A549 (cell line): ENCODE data around the gene UPK3B. TPM values are rescaled to one million over a fixed set of nuclear protein-coding genes. Genes with fewer than 3 reads are reported as not detected.
"Not testable (repeated sequence)": the region's sequence is repeated elsewhere in the genome, so short reads cannot be mapped to it uniquely, and the experiment has no call there.

Experiments
- ATAC-seq, 2 experiments: fragments of 200-7000 bp in 1 of 2; fragments of >200 bp in 1 of 2; cut with Nextera tagmentation in 1 of 2; cut with Tn5 transposase in 1 of 2; 3 replicates each; pipeline versions ENCODE4 v1.8.0 to v1.9.1; 2018 to 2020; ENCODE audit warnings: mild to moderate bottlenecking in 1 of 2, moderate library complexity in 1 of 2
- CTCF ChIA-PET: fragments of 300-600 bp; sonication (Branson Sonifier 250); formaldehyde crosslinking; extraction: SDS; loops from one replicate; lab custom pipeline; 2021; ENCODE audit warnings: antibody characterized with exemption, inconsistent platforms; lab: Yijun Ruan, JAX
- POLR2A ChIA-PET: fragments of 350-600 bp; formaldehyde crosslinking; extraction: SDS; loops from one replicate; lab custom pipeline; 2021; ENCODE audit warnings: antibody characterized with exemption, inconsistent platforms; lab: Yijun Ruan, JAX
- DNase-seq, 2 experiments: peaks; one replicate each; pipeline versions ENCODE4 v3.0.0 to v3.0.0-alpha.2; 2011 to 2016; ENCODE audit warnings: low read depth in 1 of 2, low spot score in 1 of 2
- FAIRE-seq: peaks from 2 replicates; lab custom pipeline; 2011; peaks lifted over from hg19 to GRCh38; lab: Jason Lieb, UNC
- H3K27ac ChIP-seq, 2 experiments: fragments of >200 bp; sonication (Bioruptor Twin); formaldehyde crosslinking; 3 replicates each; pipeline ENCODE4 v1.5.1; 2016 to 2017
- H3K4me1 ChIP-seq: fragments of >200 bp; sonication (Bioruptor Twin); formaldehyde crosslinking; 3 replicates; pipeline ENCODE4 v1.6.1; 2016
- H3K4me2 ChIP-seq: fragments of >200 bp; sonication (Bioruptor Twin); formaldehyde crosslinking; 3 replicates; pipeline ENCODE4 v1.6.1; 2016
- H3K4me3 ChIP-seq: fragments of >200 bp; sonication (Bioruptor Twin); formaldehyde crosslinking; 3 replicates; pipeline ENCODE4 v1.5.1; 2016
- H3K9me3 ChIP-seq: fragments of >200 bp; sonication (Bioruptor Twin); formaldehyde crosslinking; 3 replicates; pipeline ENCODE4 v1.6.1; 2016
- EHF ChIP-seq: fragments of 250-450 bp; sonication (Bioruptor Pico); IDR thresholded peaks from 2 replicates; pipeline ENCODE4 v1.5.0; 2020; ENCODE audit warnings: mild to moderate bottlenecking
- HDAC2 ChIP-seq: fragments of 200-600 bp; sonication (generic); IDR thresholded peaks from 2 replicates; pipeline ENCODE4 v1.6.1; 2016
- HOXB5 ChIP-seq: fragments of 250-450 bp; sonication (Bioruptor Pico); IDR thresholded peaks from 2 replicates; pipeline ENCODE4 v1.5.0; 2020; ENCODE audit warnings: mild to moderate bottlenecking, moderate library complexity
- MAZ ChIP-seq: fragments of 150-350 bp; IDR thresholded peaks from 2 replicates; pipeline ENCODE4 v1.6.1; 2014; ENCODE audit warnings: antibody characterized with exemption, low read depth, low read length, borderline replicate concordance
- NFE2L2 ChIP-seq: fragments of 150-350 bp; conservative IDR thresholded peaks from 2 replicates; pipeline ENCODE4 v1.6.1; 2014; ENCODE audit warnings: low read length
- RNF2 ChIP-seq: fragments of 200-600 bp; sonication (generic); IDR thresholded peaks from 2 replicates; pipeline ENCODE4 v1.6.1; 2016; ENCODE audit warnings: low read depth, mild to moderate bottlenecking, antibody characterized with exemption, moderate library complexity, borderline replicate concordance
- ZNF302 ChIP-seq: fragments of 250-450 bp; sonication (Bioruptor Pico); IDR thresholded peaks from 2 replicates; pipeline ENCODE4 v1.9.0; 2021; ENCODE audit warnings: inconsistent platforms, mild to moderate bottlenecking, moderate library complexity
- WGBS: methylation state at CpG from one replicate; pipeline ENCODE4 v1.1.6; 2017; ENCODE audit errors: missing lambda C conversion rate; 5-methylcytosine and 5-hydroxymethylcytosine counted together
- polyA minus RNA-seq: library from RNA; depleted of rRNA, polyadenylated mRNA; stranded (reverse); fragments of >200 nt; gene quantifications from 2 replicates; pipeline ENCODE4 v1.2.3, GENCODE V29; 2011; rRNA and poly(A)+ RNA removed
- polyA plus RNA-seq, 4 experiments: library from polyadenylated mRNA; depleted of rRNA in 3 of 4; stranded (reverse); fragments of >200 nt; fragmentation: RNase III in 1 of 4; extraction: RNeasy Plus Mini Kit Qiagen cat#74134 plus additional on column Dnase treatment in 1 of 4; gene quantifications; 2 replicates in 3 of 4; 3 replicates in 1 of 4; pipeline ENCODE4 v1.2.3, GENCODE V29; 2011 to 2017
- TF ChIP-seq, protein P1 (sequence below): fragments of 150-350 bp; IDR thresholded peaks from 2 replicates; pipeline ENCODE4 v1.6.1; 2014; ENCODE audit warnings: low read depth, mild to moderate bottlenecking, low read length
- TF ChIP-seq, protein P2 (sequence below): IDR thresholded peaks from 2 replicates; pipeline ENCODE4 v1.6.1; 2012
- TF ChIP-seq, protein P3 (sequence below): fragments of 250-450 bp; sonication (Bioruptor Pico); IDR thresholded peaks from 2 replicates; pipeline ENCODE4 v1.5.0; 2021; ENCODE audit warnings: mild to moderate bottlenecking, moderate library complexity, borderline replicate concordance
- TF ChIP-seq, protein P4 (sequence below): IDR thresholded peaks from 2 replicates; pipeline ENCODE4 v1.6.1; 2012

Gene UPK3B
- 2.2 and 2.3 TPM in 2 replicates for polyA plus RNA-seq (2011; rRNA removed)
- 4.8 and 9.2 TPM in 2 replicates for polyA plus RNA-seq (2012; cell fraction: cytosol; rRNA removed)
- 8.1 and 12.2 TPM in 2 replicates for polyA plus RNA-seq (2012; cell fraction: nucleus; rRNA removed)
- polyA plus RNA-seq (2017; fragmentation: RNase III; extraction: RNeasy Plus Mini Kit Qiagen cat#74134 plus additional on column Dnase treatment): 19.4 to 20.9 TPM (median 20.6 TPM) in 3 replicates
- polyA minus RNA-seq: 1.9 and 2.9 TPM in 2 replicates

DNA sequence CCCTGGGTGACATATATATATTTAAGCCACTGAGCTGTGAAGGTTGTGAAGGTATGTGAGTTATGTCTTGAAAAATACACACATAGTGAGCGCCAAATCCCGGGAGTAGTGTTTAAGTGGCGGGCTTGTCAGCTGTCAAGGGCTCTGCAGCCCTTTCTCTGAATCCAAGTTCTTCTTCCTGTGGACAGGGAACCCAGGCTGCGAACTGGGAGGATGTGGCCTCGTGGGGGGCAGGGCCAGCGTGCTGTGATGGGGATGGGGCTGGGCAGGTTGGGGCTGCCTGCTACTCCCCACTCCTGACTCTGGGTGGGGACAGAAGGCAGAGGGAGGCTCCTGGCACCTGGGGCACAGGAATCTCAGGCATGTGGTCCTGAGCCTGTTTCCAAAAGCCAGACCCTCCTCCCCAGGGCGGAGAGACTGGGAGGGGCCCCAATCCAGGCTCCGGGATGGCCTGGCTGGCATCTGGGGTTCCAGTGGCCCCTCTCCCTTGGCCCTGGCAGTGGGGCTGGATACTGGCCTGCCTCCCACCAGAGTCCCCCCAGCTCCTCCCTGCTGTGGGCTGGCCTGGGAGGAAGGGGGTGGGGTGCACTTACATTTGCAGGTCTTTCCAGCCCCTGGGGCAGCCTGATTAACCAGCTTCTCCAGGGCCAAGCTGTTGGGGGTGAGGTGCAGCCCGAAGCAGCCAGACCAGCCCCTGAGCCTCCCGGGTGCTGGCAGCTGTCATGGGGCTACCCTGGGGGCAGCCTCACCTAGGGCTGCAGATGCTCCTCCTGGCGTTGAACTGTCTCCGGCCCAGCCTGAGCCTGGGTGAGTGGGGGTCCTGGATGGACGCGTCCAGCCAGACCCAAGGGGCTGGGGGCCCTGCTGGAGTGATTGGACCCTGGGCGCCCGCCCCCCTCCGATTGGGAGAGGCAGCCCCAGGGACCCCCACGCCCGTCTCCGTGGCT is at the start of gene UPK3B:
Gene UPK3B, plus strand, starts transcription at position 622 of the 947 bp plus-strand sequence. Its CDS starts 101 bp downstream, at position 723.
- TF ChIP-seq, protein P1, sequence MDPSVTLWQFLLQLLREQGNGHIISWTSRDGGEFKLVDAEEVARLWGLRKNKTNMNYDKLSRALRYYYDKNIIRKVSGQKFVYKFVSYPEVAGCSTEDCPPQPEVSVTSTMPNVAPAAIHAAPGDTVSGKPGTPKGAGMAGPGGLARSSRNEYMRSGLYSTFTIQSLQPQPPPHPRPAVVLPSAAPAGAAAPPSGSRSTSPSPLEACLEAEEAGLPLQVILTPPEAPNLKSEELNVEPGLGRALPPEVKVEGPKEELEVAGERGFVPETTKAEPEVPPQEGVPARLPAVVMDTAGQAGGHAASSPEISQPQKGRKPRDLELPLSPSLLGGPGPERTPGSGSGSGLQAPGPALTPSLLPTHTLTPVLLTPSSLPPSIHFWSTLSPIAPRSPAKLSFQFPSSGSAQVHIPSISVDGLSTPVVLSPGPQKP: no peak
- TF ChIP-seq, protein P2, sequence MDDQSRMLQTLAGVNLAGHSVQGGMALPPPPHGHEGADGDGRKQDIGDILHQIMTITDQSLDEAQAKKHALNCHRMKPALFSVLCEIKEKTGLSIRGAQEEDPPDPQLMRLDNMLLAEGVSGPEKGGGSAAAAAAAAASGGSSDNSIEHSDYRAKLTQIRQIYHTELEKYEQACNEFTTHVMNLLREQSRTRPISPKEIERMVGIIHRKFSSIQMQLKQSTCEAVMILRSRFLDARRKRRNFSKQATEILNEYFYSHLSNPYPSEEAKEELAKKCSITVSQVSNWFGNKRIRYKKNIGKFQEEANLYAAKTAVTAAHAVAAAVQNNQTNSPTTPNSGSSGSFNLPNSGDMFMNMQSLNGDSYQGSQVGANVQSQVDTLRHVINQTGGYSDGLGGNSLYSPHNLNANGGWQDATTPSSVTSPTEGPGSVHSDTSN: peak; percentile 47; the same call in 1 of the 2 replicates
- TF ChIP-seq ZNF302 (CRISPR knock-in tag) (no peak), HOXB5 (CRISPR knock-in tag) (no peak), NFE2L2 (no peak), RNF2 (no peak), MAZ (no peak), EHF (CRISPR knock-in tag) (no peak), HDAC2 (no peak)
- TF ChIP-seq, protein P3, sequence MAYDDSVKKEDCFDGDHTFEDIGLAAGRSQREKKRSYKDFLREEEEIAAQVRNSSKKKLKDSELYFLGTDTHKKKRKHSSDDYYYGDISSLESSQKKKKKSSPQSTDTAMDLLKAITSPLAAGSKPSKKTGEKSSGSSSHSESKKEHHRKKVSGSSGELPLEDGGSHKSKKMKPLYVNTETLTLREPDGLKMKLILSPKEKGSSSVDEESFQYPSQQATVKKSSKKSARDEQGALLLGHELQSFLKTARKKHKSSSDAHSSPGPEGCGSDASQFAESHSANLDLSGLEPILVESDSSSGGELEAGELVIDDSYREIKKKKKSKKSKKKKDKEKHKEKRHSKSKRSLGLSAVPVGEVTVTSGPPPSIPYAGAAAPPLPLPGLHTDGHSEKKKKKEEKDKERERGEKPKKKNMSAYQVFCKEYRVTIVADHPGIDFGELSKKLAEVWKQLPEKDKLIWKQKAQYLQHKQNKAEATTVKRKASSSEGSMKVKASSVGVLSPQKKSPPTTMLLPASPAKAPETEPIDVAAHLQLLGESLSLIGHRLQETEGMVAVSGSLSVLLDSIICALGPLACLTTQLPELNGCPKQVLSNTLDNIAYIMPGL (CRISPR knock-in tag): no peak
- TF ChIP-seq, protein P4, sequence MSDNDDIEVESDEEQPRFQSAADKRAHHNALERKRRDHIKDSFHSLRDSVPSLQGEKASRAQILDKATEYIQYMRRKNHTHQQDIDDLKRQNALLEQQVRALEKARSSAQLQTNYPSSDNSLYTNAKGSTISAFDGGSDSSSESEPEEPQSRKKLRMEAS: peak; percentile 48; the same call in 1 of the 2 replicates
- ChIA-PET CTCF (no interaction called here), POLR2A (interaction anchor here (1.3 kb wide), 1 partner anchor 495 kb away, joined by 5 read pairs; no protein-coding TSS in a partner anchor)
- FAIRE-seq (no peak), ATAC-seq (peak; percentile 2 to 5; a peak in 5 of 6 replicates), DNase-seq (peak in 1 of 2 experiments; percentile 51)
- Histone ChIP-seq H3K4me3 (peak within 1 kb of the TSS; percentile 50), H3K9me3 (no peaks in the 10 kb centered on the region), H3K4me1 (peaks cover 37% of the 10 kb centered on the region), H3K4me2 (peak within 1 kb of the TSS; percentile 79), H3K27ac (peak within 1 kb of the TSS; percentile 89)
- WGBS: 37% methylated on average over 15 of the region's 20 CpGs

DNA sequence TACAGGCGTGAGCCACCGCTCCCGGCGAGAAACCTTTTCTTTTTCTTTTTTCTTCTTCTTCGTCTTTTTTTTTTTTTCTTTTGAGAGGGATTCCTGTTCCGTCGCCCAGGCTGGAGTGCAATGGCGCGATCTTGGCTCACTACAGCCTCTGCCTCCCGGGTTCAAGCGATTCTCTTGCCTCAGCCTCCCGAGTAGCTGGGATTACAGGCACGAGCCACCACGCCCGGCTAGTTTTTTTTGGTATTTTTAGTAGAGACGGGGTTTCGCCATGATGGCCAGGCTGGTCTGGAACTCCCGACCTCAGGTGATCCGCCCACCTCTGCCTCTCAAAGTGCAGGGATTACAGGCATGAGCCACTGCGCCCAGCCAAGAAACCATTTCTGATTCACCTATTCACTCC is 49.6 kb upstream of the UPK3B start:
- DNase-seq, H3K9me3 ChIP-seq, ATAC-seq, POLR2A ChIA-PET, H3K27ac ChIP-seq, H3K4me3 ChIP-seq, CTCF ChIA-PET, H3K4me2 ChIP-seq, FAIRE-seq: not testable (repeated sequence)
- 89% methylated on average over 15 of the region's 20 CpGs for whole genome bisulfite sequencing
- peaks cover 20% of the 10 kb centered on the region for H3K4me1 ChIP-seq

DNA sequence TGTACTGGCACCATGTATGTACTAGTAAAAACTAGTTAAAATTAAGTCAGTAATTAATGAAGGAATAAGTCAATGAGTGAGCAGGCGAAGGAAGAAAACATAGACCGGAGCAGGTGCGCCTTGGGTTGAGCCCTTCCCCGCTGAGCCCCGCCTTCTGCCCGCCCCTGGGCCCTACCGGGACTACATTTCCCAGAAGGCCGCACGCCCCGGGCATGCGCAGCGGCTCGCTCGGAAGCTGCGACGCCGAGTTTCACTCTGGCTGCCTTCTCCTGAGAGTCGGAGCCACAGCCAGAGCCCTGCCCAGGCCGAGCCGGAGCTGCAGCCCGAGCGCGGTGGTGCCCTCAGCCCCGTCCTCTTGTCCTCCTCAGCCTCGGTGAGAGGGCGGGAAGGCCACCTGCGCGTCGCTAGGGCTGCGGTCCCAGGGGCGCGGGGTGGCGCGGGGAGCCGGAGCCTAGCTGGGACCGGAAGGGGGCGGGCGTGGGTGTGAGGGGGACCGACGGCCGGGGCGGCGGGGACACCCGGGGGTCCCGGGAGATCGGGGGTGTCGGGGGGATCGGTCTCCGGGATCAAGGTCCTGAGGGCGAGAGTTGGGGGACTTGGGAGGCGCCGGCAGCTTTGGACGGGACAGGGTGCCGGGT is 48.8 kb upstream of the UPK3B start, which contains the start of gene DTX2:
Gene DTX2, plus strand, starts transcription at position 246 of the 638 bp plus-strand sequence. CDS start 18,801 bp downstream, outside the sequence.
- FAIRE-seq, DNase-seq, CTCF ChIA-PET, H3K9me3 ChIP-seq, POLR2A ChIA-PET, H3K4me2 ChIP-seq: not testable (repeated sequence)
- H3K4me3 ChIP-seq: peak within 1 kb of the TSS; percentile 51
- peaks cover 21% of the 10 kb centered on the region for H3K4me1 ChIP-seq
- ATAC-seq: peak; percentile 90 to 93
- WGBS: no CpG with 5 or more reads among the region's 54 CpGs
- H3K27ac ChIP-seq: peak within 1 kb of the TSS; percentile 80 to 87

DNA sequence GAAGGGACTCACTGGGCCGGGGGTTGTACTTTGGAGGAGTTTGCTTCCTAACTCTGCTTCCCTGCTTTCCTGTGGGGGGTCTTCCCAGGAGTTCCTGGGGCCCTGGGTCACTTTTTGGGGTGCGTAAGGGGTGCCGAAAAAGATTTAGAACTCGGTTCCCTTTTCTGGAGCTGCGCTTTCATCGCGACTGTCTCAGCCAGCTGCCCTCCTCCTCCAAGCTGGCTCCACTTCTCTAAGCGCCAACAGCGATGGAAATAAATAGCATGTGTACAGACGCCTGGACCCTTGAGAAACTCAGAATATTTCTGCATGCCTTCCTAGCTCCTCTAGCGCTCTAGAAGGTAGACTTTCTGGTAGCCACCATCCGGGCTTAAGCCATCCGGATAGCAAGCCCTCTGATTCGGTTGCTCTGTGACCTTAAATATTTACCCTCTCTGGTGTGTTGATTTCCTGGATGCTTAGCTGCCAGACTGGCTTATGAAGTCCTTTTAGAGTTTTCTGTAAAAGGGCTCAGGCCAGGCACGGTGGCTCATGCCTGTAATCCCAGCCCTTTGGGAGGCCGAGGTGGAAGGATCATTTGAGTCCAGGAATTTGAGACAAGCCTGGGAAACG is 48.0 kb upstream of the UPK3B start:
- H3K4me2 ChIP-seq, CTCF ChIA-PET, DNase-seq, H3K9me3 ChIP-seq, FAIRE-seq, H3K27ac ChIP-seq, POLR2A ChIA-PET, H3K4me3 ChIP-seq: not testable (repeated sequence)
- no CpG with 5 or more reads among the region's 17 CpGs for WGBS
- peak; percentile 27 to 36; a peak in 5 of 6 replicates for ATAC-seq
- peaks cover 26% of the 10 kb centered on the region for H3K4me1 ChIP-seq

DNA sequence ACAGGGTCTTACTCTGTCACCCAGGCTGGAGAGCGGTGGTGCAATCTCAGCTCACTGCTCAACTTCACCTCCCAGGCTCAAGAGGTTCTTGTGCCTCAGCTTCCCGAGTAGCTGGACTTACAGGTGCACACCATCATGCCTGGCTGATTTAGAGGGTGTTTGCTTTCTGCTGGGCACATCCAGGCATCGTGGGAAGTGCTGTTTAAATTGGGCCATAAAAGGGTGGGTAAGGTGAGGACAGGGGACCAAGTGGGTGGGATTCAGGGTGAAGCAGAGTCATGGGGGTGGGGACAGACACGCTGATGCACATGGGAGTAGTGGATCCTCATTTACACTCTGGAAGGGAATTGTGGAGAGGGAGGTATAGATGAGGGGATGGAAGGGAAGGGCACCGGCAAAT is 45.4 kb upstream of the UPK3B start:
- Histone ChIP-seq H3K4me1 (peaks cover 33% of the 10 kb centered on the region), H3K27ac (peak overlapping the region in 1 of 2 experiments; percentile 73; a peak in 3 of 6 replicates), H3K4me2 (peak overlapping the region; percentile 73)
- H3K9me3 ChIP-seq, H3K4me3 ChIP-seq, DNase-seq, FAIRE-seq, CTCF ChIA-PET, ATAC-seq, POLR2A ChIA-PET: not testable (repeated sequence)
- WGBS: 66% methylated on average over 5 of the region's 5 CpGs

DNA sequence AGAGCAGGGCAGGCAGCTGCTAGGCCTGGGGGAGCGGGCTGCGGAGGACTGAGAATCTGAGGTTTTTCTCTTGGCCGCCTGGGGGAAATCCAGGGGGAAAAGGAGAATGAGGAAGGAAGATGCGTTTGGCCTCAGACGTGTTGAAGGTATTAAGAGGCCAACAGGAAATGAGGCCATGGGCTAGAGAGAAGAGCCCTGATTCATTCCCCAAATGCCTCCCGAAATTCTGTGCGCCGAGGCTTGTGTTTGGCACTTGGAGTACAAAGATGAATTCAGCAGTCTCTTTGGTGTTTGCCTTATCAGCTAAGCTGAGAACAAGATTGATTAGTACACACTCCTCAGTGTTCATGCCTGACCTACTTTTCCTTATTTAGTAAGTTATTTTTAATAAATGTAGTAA is 44.4 kb upstream of the UPK3B start:
- POLR2A ChIA-PET, DNase-seq, H3K4me2 ChIP-seq, H3K9me3 ChIP-seq, H3K4me3 ChIP-seq, ATAC-seq, CTCF ChIA-PET, FAIRE-seq: not testable (repeated sequence)
- peaks cover 33% of the 10 kb centered on the region for H3K4me1 ChIP-seq
- WGBS: no CpG with 5 or more reads among the region's 8 CpGs
- H3K27ac ChIP-seq: peak overlapping the region in 1 of 2 experiments; percentile 74; a peak in 2 of 6 replicates
